Measurements from ENCODE around the gene MRRF. TPM values are rescaled to one million over a fixed set of nuclear protein-coding genes. Genes with fewer than 3 reads are reported as not detected.

MRRF gene
- total RNA-seq, 1 donor from 2014 or later, result 41.2 TPM

- H3K27me3 Mint-ChIP-seq, result no peaks in the 10 kb centered on the region
- DNase-seq (ENCODE audit: extremely low spot score, unreplicated experiment), result no peak
- H3K36me3 Mint-ChIP-seq, result peaks cover 21% of the 10 kb centered on the region
- no peak for TF ChIP-seq CTCF (conservative IDR thresholded peaks at IDR 0.05)
- H3K27ac Mint-ChIP-seq, result no peak overlapping the region
- peaks cover 13% of the 10 kb centered on the region for H3K4me1 Mint-ChIP-seq (ENCODE audit: unreplicated experiment)
- H3K9me3 Mint-ChIP-seq, result no peaks in the 10 kb centered on the region
- no peak overlapping the region for H3K4me3 Mint-ChIP-seq
These were observed 37.8 kb downstream of the MRRF start for GRCh38 chr9:122302237-122303093.

DNA sequence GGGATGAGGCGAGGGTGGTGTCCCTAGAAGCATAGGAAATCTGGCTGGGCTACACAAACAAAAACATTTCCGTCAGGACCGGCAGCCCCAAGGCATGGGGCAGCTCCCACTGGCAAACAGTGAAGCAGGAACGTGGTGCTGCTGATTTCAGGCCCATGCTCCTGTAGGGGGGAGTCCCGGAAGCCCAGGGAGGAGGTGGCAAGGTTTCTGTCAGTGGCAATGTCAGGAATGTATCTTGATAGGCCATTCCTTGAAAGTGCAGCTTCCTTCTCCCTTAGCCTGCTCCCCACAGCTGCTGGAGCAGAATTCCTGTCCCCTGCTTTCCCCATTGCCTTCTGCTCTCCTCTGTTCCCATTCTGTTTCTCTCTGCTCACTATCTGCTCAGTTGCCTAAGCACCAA, 42.4 kb downstream of the MRRF start:
- DNase-seq (ENCODE audit: extremely low spot score, unreplicated experiment), result no peak
- Mint-ChIP-seq H3K27me3 (no peaks in the 10 kb centered on the region), H3K4me1 (ENCODE audit: unreplicated experiment) (peaks cover 13% of the 10 kb centered on the region), H3K9me3 (no peaks in the 10 kb centered on the region), H3K4me3 (no peak overlapping the region), H3K36me3 (peaks cover 9% of the 10 kb centered on the region), H3K27ac (no peak overlapping the region)
- no peak for TF ChIP-seq CTCF (conservative IDR thresholded peaks at IDR 0.05)

GRCh38 chr9:122307925-122308324, 43.2 kb downstream of the MRRF start:
- H3K36me3 Mint-ChIP-seq, result peaks cover 8% of the 10 kb centered on the region
- TF ChIP-seq CTCF (conservative IDR thresholded peaks at IDR 0.05), result no peak
- H3K27me3 Mint-ChIP-seq, result no peaks in the 10 kb centered on the region
- no peaks in the 10 kb centered on the region for H3K9me3 Mint-ChIP-seq
- no peak overlapping the region for H3K4me3 Mint-ChIP-seq
- H3K4me1 Mint-ChIP-seq (ENCODE audit: unreplicated experiment), result peaks cover 13% of the 10 kb centered on the region
- no peak overlapping the region for H3K27ac Mint-ChIP-seq
- DNase-seq (ENCODE audit: extremely low spot score, unreplicated experiment), result no peak

- DNase-seq (ENCODE audit: extremely low spot score, unreplicated experiment), result no peak
These were observed 45.2 kb downstream of the MRRF start for GRCh38 chr9:122309861-122310260.

GRCh38 chr9:122314165-122314564, 49.5 kb downstream of the MRRF start:
- no peak overlapping the region for H3K4me3 Mint-ChIP-seq
- DNase-seq (ENCODE audit: extremely low spot score, unreplicated experiment), result no peak
- H3K27me3 Mint-ChIP-seq, result no peaks in the 10 kb centered on the region
- no peak overlapping the region for H3K27ac Mint-ChIP-seq
- H3K36me3 Mint-ChIP-seq, result peaks cover 16% of the 10 kb centered on the region
- H3K9me3 Mint-ChIP-seq, result no peaks in the 10 kb centered on the region
- no peak for TF ChIP-seq CTCF (conservative IDR thresholded peaks at IDR 0.05)
- no peaks in the 10 kb centered on the region for H3K4me1 Mint-ChIP-seq (ENCODE audit: unreplicated experiment)

More at GRCh38 chr9:122309861-122310260, 45.2 kb downstream of the MRRF start:
- no peaks in the 10 kb centered on the region for H3K4me1 Mint-ChIP-seq (ENCODE audit: unreplicated experiment)
- TF ChIP-seq CTCF (conservative IDR thresholded peaks at IDR 0.05), result no peak
- no peak overlapping the region for H3K27ac Mint-ChIP-seq
- H3K9me3 Mint-ChIP-seq, result no peaks in the 10 kb centered on the region
- H3K4me3 Mint-ChIP-seq, result no peak overlapping the region
- H3K36me3 Mint-ChIP-seq, result peaks cover 24% of the 10 kb centered on the region
- H3K27me3 Mint-ChIP-seq, result no peaks in the 10 kb centered on the region

Measured in type B pancreatic cell (in vitro differentiated cells).